Measurements from ENCODE around the gene MIAT.

DNA sequence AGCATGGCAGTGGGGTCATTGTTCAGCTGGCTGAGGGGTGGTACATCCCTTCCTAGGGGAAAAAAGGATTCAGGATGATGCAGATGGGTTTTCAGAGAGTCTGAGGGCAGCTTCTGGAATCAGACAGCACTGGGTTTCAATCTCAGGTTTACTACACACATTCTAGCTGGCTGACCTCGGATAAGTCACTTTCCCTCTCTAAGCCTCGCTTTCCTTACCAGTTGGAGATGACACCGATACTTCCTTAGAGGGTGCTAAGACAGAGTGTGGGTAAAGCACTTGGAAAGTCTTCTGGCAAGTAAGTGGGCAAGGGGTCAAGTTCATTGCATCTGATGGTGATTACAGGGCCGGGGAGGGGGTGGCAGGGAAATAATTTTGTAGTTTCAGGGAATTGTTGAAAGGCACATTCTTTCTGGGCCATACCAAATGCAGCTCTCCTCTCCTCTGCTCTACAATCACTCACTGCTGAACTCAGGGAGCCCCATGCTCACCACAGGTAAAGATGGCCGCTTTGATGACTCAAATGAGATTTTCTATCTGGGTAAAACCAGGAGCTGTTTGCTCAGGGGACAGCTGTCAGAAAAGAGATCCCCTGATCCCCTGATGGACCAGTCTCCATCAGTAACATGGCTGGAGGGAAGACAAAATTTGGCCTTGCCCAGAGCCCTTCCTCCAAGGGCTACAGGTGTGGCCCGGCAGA, 6.5 kb upstream of the MIAT start:
- TF ChIP-seq CTCF (IDR thresholded peaks at IDR 0.05) (no peak), POLR2A (IDR thresholded peaks at IDR 0.05; ENCODE audit: low read length) (no peak), RAD21 (conservative IDR thresholded peaks at IDR 0.05 in 1 of 2, IDR thresholded peaks at IDR 0.05 in 1 of 2) (no peak), MAZ (IDR thresholded peaks at IDR 0.05; ENCODE audit: borderline replicate concordance, low read depth, low read length) (no peak), EP300 (IDR thresholded peaks at IDR 0.05) (no peak), CHD2 (IDR thresholded peaks at IDR 0.05; ENCODE audit: low read length, partially characterized antibody) (no peak), KDM1A (IDR thresholded peaks at IDR 0.05; ENCODE audit: low read depth) (no peak), BCL3 (IDR thresholded peaks at IDR 0.05) (no peak), HOXB5 (CRISPR knock-in tag; IDR thresholded peaks at IDR 0.05) (no peak)
- TF ChIP-seq, protein P1, sequence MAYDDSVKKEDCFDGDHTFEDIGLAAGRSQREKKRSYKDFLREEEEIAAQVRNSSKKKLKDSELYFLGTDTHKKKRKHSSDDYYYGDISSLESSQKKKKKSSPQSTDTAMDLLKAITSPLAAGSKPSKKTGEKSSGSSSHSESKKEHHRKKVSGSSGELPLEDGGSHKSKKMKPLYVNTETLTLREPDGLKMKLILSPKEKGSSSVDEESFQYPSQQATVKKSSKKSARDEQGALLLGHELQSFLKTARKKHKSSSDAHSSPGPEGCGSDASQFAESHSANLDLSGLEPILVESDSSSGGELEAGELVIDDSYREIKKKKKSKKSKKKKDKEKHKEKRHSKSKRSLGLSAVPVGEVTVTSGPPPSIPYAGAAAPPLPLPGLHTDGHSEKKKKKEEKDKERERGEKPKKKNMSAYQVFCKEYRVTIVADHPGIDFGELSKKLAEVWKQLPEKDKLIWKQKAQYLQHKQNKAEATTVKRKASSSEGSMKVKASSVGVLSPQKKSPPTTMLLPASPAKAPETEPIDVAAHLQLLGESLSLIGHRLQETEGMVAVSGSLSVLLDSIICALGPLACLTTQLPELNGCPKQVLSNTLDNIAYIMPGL (CRISPR knock-in tag; IDR thresholded peaks at IDR 0.05; ENCODE audit: borderline replicate concordance): no peak
- TF ChIP-seq, protein P2, sequence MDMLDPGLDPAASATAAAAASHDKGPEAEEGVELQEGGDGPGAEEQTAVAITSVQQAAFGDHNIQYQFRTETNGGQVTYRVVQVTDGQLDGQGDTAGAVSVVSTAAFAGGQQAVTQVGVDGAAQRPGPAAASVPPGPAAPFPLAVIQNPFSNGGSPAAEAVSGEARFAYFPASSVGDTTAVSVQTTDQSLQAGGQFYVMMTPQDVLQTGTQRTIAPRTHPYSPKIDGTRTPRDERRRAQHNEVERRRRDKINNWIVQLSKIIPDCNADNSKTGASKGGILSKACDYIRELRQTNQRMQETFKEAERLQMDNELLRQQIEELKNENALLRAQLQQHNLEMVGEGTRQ (IDR thresholded peaks at IDR 0.05): no peak
- TF ChIP-seq, protein P3, sequence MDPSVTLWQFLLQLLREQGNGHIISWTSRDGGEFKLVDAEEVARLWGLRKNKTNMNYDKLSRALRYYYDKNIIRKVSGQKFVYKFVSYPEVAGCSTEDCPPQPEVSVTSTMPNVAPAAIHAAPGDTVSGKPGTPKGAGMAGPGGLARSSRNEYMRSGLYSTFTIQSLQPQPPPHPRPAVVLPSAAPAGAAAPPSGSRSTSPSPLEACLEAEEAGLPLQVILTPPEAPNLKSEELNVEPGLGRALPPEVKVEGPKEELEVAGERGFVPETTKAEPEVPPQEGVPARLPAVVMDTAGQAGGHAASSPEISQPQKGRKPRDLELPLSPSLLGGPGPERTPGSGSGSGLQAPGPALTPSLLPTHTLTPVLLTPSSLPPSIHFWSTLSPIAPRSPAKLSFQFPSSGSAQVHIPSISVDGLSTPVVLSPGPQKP (IDR thresholded peaks at IDR 0.05; ENCODE audit: low read depth, low read length): no peak

Data from A549 (cell line).